Measurements from ENCODE around the gene UBE4A.
A peak's percentile ranks its signal among the peaks of the same experiment; 100 is the strongest.

The UBE4A gene

DNA sequence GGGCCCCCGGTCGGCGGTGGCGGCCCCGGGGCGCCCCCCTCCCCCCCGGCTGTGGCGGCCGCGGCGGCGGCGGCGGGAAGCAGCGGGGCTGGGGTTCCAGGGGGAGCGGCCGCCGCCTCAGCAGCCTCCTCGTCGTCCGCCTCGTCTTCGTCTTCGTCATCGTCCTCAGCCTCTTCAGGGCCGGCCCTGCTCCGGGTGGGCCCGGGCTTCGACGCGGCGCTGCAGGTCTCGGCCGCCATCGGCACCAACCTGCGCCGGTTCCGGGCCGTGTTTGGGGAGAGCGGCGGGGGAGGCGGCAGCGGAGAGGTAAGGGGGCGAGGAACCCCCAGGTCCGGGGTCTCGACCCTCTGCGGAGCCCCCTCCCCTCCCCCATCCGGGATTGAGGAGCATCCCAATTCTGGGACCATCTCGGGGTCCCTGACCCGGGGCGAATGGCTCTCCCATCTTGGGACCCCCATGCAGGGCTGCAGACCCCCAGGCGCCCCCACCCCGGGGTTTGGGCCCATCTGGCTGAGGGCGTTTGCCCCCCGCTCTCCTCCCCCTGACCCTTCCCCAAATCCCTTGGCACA is 77.3 kb downstream of the UBE4A start:
- Histone ChIP-seq H3K9me3 (ENCODE audit: insufficient read depth, low read length, severe bottlenecking) (no peaks in the 10 kb centered on the region), H3K36me3 (ENCODE audit: insufficient read depth, low read length) (peaks cover 22% of the 10 kb centered on the region), H3K79me2 (ENCODE audit: insufficient read depth, low read length) (peaks cover 64% of the 10 kb centered on the region), H3K4me1 (ENCODE audit: insufficient read depth, low read length) (peaks cover 53% of the 10 kb centered on the region), H2AFZ (ENCODE audit: low read depth, low read length) (peak overlapping the region; percentile 42; the same call in 1 of the 2 replicates), H4K20me1 (ENCODE audit: insufficient read depth, low read length) (peaks cover 47% of the 10 kb centered on the region), H3K9ac (ENCODE audit: low read depth, low read length) (peak overlapping the region; percentile 94), H3K27ac (ENCODE audit: low read length) (peak overlapping the region; percentile 81), H3K27me3 (ENCODE audit: insufficient read depth, low read length, poor library complexity) (no peaks in the 10 kb centered on the region), H3K4me2 (ENCODE audit: insufficient read depth, low read length) (peak overlapping the region; percentile 89), H3K4me3 (ENCODE audit: low read depth in 1 of 2, low read length in 2 of 2) (peak overlapping the region; percentile 74 to 85)
- TF ChIP-seq EZH2 (IDR thresholded peaks at IDR 0.05; ENCODE audit: borderline replicate concordance, low read depth, low read length, severe bottlenecking): no peak
- TF ChIP-seq, protein P1, sequence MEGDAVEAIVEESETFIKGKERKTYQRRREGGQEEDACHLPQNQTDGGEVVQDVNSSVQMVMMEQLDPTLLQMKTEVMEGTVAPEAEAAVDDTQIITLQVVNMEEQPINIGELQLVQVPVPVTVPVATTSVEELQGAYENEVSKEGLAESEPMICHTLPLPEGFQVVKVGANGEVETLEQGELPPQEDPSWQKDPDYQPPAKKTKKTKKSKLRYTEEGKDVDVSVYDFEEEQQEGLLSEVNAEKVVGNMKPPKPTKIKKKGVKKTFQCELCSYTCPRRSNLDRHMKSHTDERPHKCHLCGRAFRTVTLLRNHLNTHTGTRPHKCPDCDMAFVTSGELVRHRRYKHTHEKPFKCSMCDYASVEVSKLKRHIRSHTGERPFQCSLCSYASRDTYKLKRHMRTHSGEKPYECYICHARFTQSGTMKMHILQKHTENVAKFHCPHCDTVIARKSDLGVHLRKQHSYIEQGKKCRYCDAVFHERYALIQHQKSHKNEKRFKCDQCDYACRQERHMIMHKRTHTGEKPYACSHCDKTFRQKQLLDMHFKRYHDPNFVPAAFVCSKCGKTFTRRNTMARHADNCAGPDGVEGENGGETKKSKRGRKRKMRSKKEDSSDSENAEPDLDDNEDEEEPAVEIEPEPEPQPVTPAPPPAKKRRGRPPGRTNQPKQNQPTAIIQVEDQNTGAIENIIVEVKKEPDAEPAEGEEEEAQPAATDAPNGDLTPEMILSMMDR (IDR thresholded peaks at IDR 0.05; ENCODE audit: borderline replicate concordance, extremely low read depth, low read length, poor library complexity, severe bottlenecking): no peak
- no peak for ATAC-seq (ENCODE audit: insufficient read depth, low read depth)
- DNase-seq: no peak

DNA sequence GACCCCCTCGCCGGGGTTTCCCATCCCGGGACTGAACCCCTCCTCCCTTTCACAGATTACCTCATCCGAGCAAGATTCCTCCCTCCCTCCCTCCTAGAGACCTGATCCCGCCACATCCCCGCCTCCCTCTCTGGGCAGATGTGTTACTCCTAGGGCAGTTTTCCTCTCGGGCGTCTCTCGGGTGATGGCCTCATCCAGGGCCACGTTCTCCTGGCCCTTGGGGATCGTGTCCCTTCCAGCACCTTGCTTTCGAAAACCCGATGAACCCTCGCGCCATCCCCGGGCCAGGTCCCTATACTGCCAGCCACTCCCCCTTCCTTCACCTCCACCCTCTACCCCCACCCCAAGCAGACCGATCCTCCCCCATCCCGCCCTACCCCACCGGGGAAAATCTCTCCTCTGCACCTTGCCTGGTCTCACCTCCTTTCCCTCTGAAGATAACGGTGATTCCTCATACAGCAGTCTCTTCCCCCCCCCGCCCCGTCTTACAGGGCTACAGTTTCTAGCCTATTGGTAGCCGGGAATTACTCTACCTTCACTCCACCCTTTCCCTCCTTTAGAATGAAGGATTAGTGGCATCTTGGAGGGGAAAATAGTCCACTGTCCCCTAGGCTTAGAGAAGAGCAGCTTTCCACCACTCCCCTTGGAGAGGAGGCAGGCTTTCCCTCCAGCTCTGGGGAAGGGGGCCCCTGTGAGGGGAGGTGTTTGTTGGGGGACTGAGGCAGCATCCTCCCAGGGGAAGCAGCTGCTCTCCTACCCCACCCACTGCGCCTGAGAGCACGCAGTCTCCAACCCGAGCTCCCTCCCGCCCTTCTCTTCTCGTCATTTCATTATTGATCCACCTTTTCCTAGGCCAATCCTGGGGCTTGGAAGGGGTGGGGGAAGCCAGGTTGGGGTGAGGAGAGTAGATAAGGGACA is 78.1 kb downstream of the UBE4A start:
- Histone ChIP-seq H4K20me1 (ENCODE audit: insufficient read depth, low read length) (peaks cover 54% of the 10 kb centered on the region), H3K9me3 (ENCODE audit: insufficient read depth, low read length, severe bottlenecking) (no peaks in the 10 kb centered on the region), H3K4me3 (ENCODE audit: low read depth in 1 of 2, low read length in 2 of 2) (peak overlapping the region; percentile 74 to 85), H3K9ac (ENCODE audit: low read depth, low read length) (peak overlapping the region; percentile 94), H3K27ac (ENCODE audit: low read length) (peak overlapping the region; percentile 81), H2AFZ (ENCODE audit: low read depth, low read length) (peak overlapping the region; percentile 48; the same call in 1 of the 2 replicates), H3K36me3 (ENCODE audit: insufficient read depth, low read length) (peaks cover 26% of the 10 kb centered on the region), H3K27me3 (ENCODE audit: insufficient read depth, low read length, poor library complexity) (no peaks in the 10 kb centered on the region), H3K79me2 (ENCODE audit: insufficient read depth, low read length) (peaks cover 71% of the 10 kb centered on the region), H3K4me1 (ENCODE audit: insufficient read depth, low read length) (peaks cover 59% of the 10 kb centered on the region), H3K4me2 (ENCODE audit: insufficient read depth, low read length) (peak overlapping the region; percentile 89)
- DNase-seq (peak; percentile 70), ATAC-seq (ENCODE audit: insufficient read depth, low read depth) (peak; percentile 22)
- TF ChIP-seq EZH2 (IDR thresholded peaks at IDR 0.05; ENCODE audit: borderline replicate concordance, low read depth, low read length, severe bottlenecking): no peak
- TF ChIP-seq, protein P1 (IDR thresholded peaks at IDR 0.05; ENCODE audit: borderline replicate concordance, extremely low read depth, low read length, poor library complexity, severe bottlenecking): no peak

DNA sequence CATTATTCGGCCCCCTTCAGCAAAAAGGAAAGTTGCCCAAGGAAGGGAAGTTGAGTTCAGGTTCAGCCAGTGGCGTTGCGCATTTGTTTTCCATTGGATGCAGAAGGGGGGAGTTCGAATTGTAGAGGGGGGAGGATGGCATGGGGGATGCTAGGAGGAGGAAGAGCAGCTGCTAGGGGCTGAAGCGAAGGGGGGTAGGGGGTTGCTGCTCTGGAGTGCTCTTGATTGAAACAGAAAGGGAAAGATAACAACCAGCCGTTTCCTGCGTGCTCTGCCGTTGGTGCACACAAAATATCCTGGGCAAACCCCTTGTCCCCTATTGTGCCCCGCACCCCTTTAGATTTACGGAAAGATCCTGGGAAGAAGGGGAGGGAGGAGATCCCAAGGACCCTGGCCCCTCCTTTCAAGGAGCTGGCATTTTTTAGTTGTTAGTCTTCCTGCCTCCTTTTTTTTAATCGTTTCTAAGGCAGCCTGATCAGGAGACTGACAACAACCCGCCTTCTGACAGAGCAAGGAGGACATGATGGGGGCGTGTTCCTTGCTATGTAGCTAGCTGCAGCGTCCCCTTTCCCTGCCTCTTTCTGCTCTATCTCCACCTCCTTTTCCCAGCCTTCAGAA is 79.0 kb downstream of the UBE4A start:
- DNase-seq: peak; percentile 81
- Histone ChIP-seq H3K27ac (ENCODE audit: low read length) (peak overlapping the region; percentile 81), H3K79me2 (ENCODE audit: insufficient read depth, low read length) (peaks cover 81% of the 10 kb centered on the region), H2AFZ (ENCODE audit: low read depth, low read length) (0 out of 2 replicates have a peak overlapping the region, but pooled peaks have one; percentile 21), H3K4me2 (ENCODE audit: insufficient read depth, low read length) (peak overlapping the region; percentile 89), H3K4me3 (ENCODE audit: low read depth in 1 of 2, low read length in 2 of 2) (peak overlapping the region; percentile 74 to 85), H3K27me3 (ENCODE audit: insufficient read depth, low read length, poor library complexity) (no peaks in the 10 kb centered on the region), H3K9me3 (ENCODE audit: insufficient read depth, low read length, severe bottlenecking) (no peaks in the 10 kb centered on the region), H4K20me1 (ENCODE audit: insufficient read depth, low read length) (peaks cover 64% of the 10 kb centered on the region), H3K36me3 (ENCODE audit: insufficient read depth, low read length) (peaks cover 26% of the 10 kb centered on the region), H3K4me1 (ENCODE audit: insufficient read depth, low read length) (peaks cover 67% of the 10 kb centered on the region), H3K9ac (ENCODE audit: low read depth, low read length) (peak overlapping the region; percentile 94)
- peak; percentile 37 for ATAC-seq (ENCODE audit: insufficient read depth, low read depth)
- no peak for TF ChIP-seq EZH2 (IDR thresholded peaks at IDR 0.05; ENCODE audit: borderline replicate concordance, low read depth, low read length, severe bottlenecking)
- TF ChIP-seq, protein P1 (IDR thresholded peaks at IDR 0.05; ENCODE audit: borderline replicate concordance, extremely low read depth, low read length, poor library complexity, severe bottlenecking): no peak

Data from DND-41 (cell line).